Fibroblast of gingiva (primary cell): Measurements from ENCODE around the gene FOXI1.
A peak's percentile ranks its signal among the peaks of the same experiment; 100 is the strongest.

ENCODE experiments used
- DNase-seq: peaks from one replicate; pipeline ENCODE4 v3.0.0-alpha.2; 2011; ENCODE audit warnings: low read depth

Gene FOXI1

GRCh38 chr5:170150713-170151096, 45.0 kb downstream of the FOXI1 start:
- DNase-seq = no peak

GRCh38 chr5:170151097-170151831, 45.6 kb downstream of the FOXI1 start:
- peak; percentile 72 for DNase-seq

- DNase-seq = no peak
These were observed 47.1 kb downstream of the FOXI1 start for GRCh38 chr5:170152767-170153166.

GRCh38 chr5:170154297-170154696, 48.6 kb downstream of the FOXI1 start:
- DNase-seq = no peak

- no peak for DNase-seq
These were observed 49.0 kb downstream of the FOXI1 start for GRCh38 chr5:170154744-170155143.

- no peak for DNase-seq
These were observed 50.1 kb downstream of the FOXI1 start for GRCh38 chr5:170155771-170156170.

GRCh38 chr5:170159101-170159698, 53.5 kb downstream of the FOXI1 start:
- no peak for DNase-seq
